Activated CD8-positive, alpha-beta memory T cell treated with anti-CD3 and anti-CD28 coated beads for 4 hours (primary cell): ENCODE data around the gene NR3C2.

Experiments used
- DNase-seq, 2 donors: peaks; one replicate each; pipeline ENCODE4 v3.0.0-alpha.2; 2020; ENCODE audit warnings: low read depth in 2 of 2

Gene NR3C2

GRCh38 chr4:148312956-148313490 lies 129.2 kb downstream of the NR3C2 start:
- no peak for DNase-seq

GRCh38 chr4:148311526-148311925 lies 130.7 kb downstream of the NR3C2 start:
- no peak for DNase-seq

GRCh38 chr4:148310756-148311155 lies 131.5 kb downstream of the NR3C2 start:
- no peak for DNase-seq

GRCh38 chr4:148305751-148306150 lies 136.5 kb downstream of the NR3C2 start:
- no peak for DNase-seq

- no peak for DNase-seq
These were observed 139.8 kb downstream of the NR3C2 start for GRCh38 chr4:148302416-148302815.

- no peak for DNase-seq
These were observed 141.3 kb downstream of the NR3C2 start for GRCh38 chr4:148300877-148301276.

GRCh38 chr4:148299337-148299736 lies 142.9 kb downstream of the NR3C2 start:
- DNase-seq = no peak

- no peak for DNase-seq
These were observed 145.7 kb downstream of the NR3C2 start for GRCh38 chr4:148296498-148296897.

GRCh38 chr4:148295642-148296041 lies 146.6 kb downstream of the NR3C2 start:
- no peak for DNase-seq

GRCh38 chr4:148293571-148293970 lies 148.6 kb downstream of the NR3C2 start:
- no peak for DNase-seq

GRCh38 chr4:148292686-148293085 lies 149.5 kb downstream of the NR3C2 start:
- DNase-seq = no peak

- DNase-seq = no peak
These were observed 152.5 kb downstream of the NR3C2 start for GRCh38 chr4:148289740-148290139.

- DNase-seq = no peak
These were observed 153.8 kb downstream of the NR3C2 start for GRCh38 chr4:148288448-148288847.

GRCh38 chr4:148287111-148287510 lies 155.1 kb downstream of the NR3C2 start:
- no peak for DNase-seq

GRCh38 chr4:148286012-148286411 lies 156.2 kb downstream of the NR3C2 start:
- DNase-seq = no peak

- DNase-seq = no peak
These were observed 158.5 kb downstream of the NR3C2 start for GRCh38 chr4:148283665-148284064.

- no peak for DNase-seq
These were observed 163.9 kb downstream of the NR3C2 start for GRCh38 chr4:148278310-148278709.

GRCh38 chr4:148275266-148275665 lies 166.9 kb downstream of the NR3C2 start:
- DNase-seq = no peak

- no peak for DNase-seq
These were observed 168.7 kb downstream of the NR3C2 start for GRCh38 chr4:148273501-148273986.

- no peak for DNase-seq
These were observed 171.0 kb downstream of the NR3C2 start for GRCh38 chr4:148271166-148271565.

- no peak for DNase-seq
These were observed 171.6 kb downstream of the NR3C2 start for GRCh38 chr4:148270630-148271029.

- no peak for DNase-seq
These were observed 173.4 kb downstream of the NR3C2 start for GRCh38 chr4:148268835-148269234.

GRCh38 chr4:148266921-148267320 lies 175.3 kb downstream of the NR3C2 start:
- DNase-seq = no peak

GRCh38 chr4:148266240-148266639 lies 176.0 kb downstream of the NR3C2 start:
- DNase-seq = no peak
